Mucosa of stomach (tissue), 1 donor: ENCODE results near the gene RSRC1.
"Not testable (repeated sequence)": the region's sequence is repeated elsewhere in the genome, so short reads cannot be mapped to it uniquely, and the experiment has no call there.

Source experiments
- H3K27me3 ChIP-seq: one replicate; pipeline ENCODE4 v1.7.0; 2013; ENCODE audit warnings: mild to moderate bottlenecking, low read length; ENCODE audit not compliant: control insufficient read depth, insufficient read depth
- H3K36me3 ChIP-seq: one replicate; pipeline ENCODE4 v1.7.0; 2013; ENCODE audit warnings: low read length; ENCODE audit not compliant: control insufficient read depth, insufficient read depth
- H3K4me1 ChIP-seq: one replicate; pipeline ENCODE4 v1.7.0; 2013; ENCODE audit warnings: mild to moderate bottlenecking, low read length; ENCODE audit not compliant: control insufficient read depth, insufficient read depth
- H3K4me3 ChIP-seq: one replicate; pipeline ENCODE4 v1.7.0; 2013; ENCODE audit warnings: low read length
- H3K9ac ChIP-seq: one replicate; pipeline ENCODE4 v1.7.0; 2013; ENCODE audit warnings: mild to moderate bottlenecking, low read length, moderate library complexity
- H3K9me3 ChIP-seq: one replicate; pipeline ENCODE4 v1.7.0; 2013; ENCODE audit warnings: mild to moderate bottlenecking, low read length, moderate library complexity; ENCODE audit not compliant: control insufficient read depth
- donor health status: Pancreatic carcinoma.

Gene RSRC1

GRCh38 chr3:158470944-158471638, 361.2 kb downstream of the RSRC1 start:
- Histone ChIP-seq H3K27me3 (no peaks in the 10 kb centered on the region), H3K9me3 (no peaks in the 10 kb centered on the region), H3K36me3 (no peaks in the 10 kb centered on the region), H3K4me1 (no peaks in the 10 kb centered on the region), H3K4me3 (no peak overlapping the region), H3K9ac (no peak overlapping the region)

- Histone ChIP-seq H3K9ac (no peak overlapping the region), H3K4me1 (no peaks in the 10 kb centered on the region), H3K36me3 (no peaks in the 10 kb centered on the region), H3K4me3 (no peak overlapping the region), H3K9me3 (no peaks in the 10 kb centered on the region), H3K27me3 (no peaks in the 10 kb centered on the region)
Observed at GRCh38 chr3:158471639-158472294, 361.9 kb downstream of the RSRC1 start.

- Histone ChIP-seq H3K36me3 (no peaks in the 10 kb centered on the region), H3K9ac (no peak overlapping the region), H3K4me1 (no peaks in the 10 kb centered on the region), H3K9me3 (no peaks in the 10 kb centered on the region), H3K4me3 (no peak overlapping the region), H3K27me3 (no peaks in the 10 kb centered on the region)
Observed at GRCh38 chr3:158479051-158479450, 369.2 kb downstream of the RSRC1 start.

GRCh38 chr3:158483701-158484235, 373.9 kb downstream of the RSRC1 start:
- Histone ChIP-seq H3K36me3 (no peaks in the 10 kb centered on the region), H3K27me3 (no peaks in the 10 kb centered on the region), H3K4me3 (no peak overlapping the region), H3K9ac (no peak overlapping the region), H3K4me1 (peaks cover 3% of the 10 kb centered on the region), H3K9me3 (no peaks in the 10 kb centered on the region)

GRCh38 chr3:158486200-158486599, 376.3 kb downstream of the RSRC1 start:
- no peak overlapping the region for H3K4me3 ChIP-seq
- no peaks in the 10 kb centered on the region for H3K9me3 ChIP-seq
- H3K27me3 ChIP-seq: no peaks in the 10 kb centered on the region
- peaks cover 3% of the 10 kb centered on the region for H3K4me1 ChIP-seq
- H3K36me3 ChIP-seq: no peaks in the 10 kb centered on the region
- no peak overlapping the region for H3K9ac ChIP-seq

- no peaks in the 10 kb centered on the region for H3K27me3 ChIP-seq
- no peak overlapping the region for H3K9ac ChIP-seq
- peaks cover 3% of the 10 kb centered on the region for H3K4me1 ChIP-seq
- no peak overlapping the region for H3K4me3 ChIP-seq
- H3K9me3 ChIP-seq: no peaks in the 10 kb centered on the region
- no peaks in the 10 kb centered on the region for H3K36me3 ChIP-seq
Observed at GRCh38 chr3:158488670-158489069, 378.8 kb downstream of the RSRC1 start.

GRCh38 chr3:158489181-158489580, 379.3 kb downstream of the RSRC1 start:
- Histone ChIP-seq H3K9me3 (no peaks in the 10 kb centered on the region), H3K4me3 (no peak overlapping the region), H3K9ac (no peak overlapping the region), H3K4me1 (peaks cover 3% of the 10 kb centered on the region), H3K36me3 (no peaks in the 10 kb centered on the region), H3K27me3 (no peaks in the 10 kb centered on the region)

- Histone ChIP-seq H3K27me3 (no peaks in the 10 kb centered on the region), H3K4me1 (no peaks in the 10 kb centered on the region), H3K9me3 (no peaks in the 10 kb centered on the region), H3K9ac (no peak overlapping the region), H3K36me3 (no peaks in the 10 kb centered on the region), H3K4me3 (no peak overlapping the region)
Observed at GRCh38 chr3:158491968-158492367, 382.1 kb downstream of the RSRC1 start.

- no peaks in the 10 kb centered on the region for H3K4me1 ChIP-seq
- H3K9me3 ChIP-seq: no peaks in the 10 kb centered on the region
- no peak overlapping the region for H3K9ac ChIP-seq
- no peaks in the 10 kb centered on the region for H3K36me3 ChIP-seq
- no peaks in the 10 kb centered on the region for H3K27me3 ChIP-seq
- no peak overlapping the region for H3K4me3 ChIP-seq
Observed at GRCh38 chr3:158492685-158493084, 382.8 kb downstream of the RSRC1 start.

- Histone ChIP-seq H3K36me3 (no peaks in the 10 kb centered on the region), H3K4me3 (no peak overlapping the region), H3K9ac (no peak overlapping the region), H3K27me3 (no peaks in the 10 kb centered on the region), H3K4me1 (no peaks in the 10 kb centered on the region), H3K9me3 (no peaks in the 10 kb centered on the region)
Observed at GRCh38 chr3:158493931-158494330, 384.0 kb downstream of the RSRC1 start.

- no peaks in the 10 kb centered on the region for H3K4me1 ChIP-seq
- H3K4me3 ChIP-seq: no peak overlapping the region
- no peaks in the 10 kb centered on the region for H3K27me3 ChIP-seq
- no peaks in the 10 kb centered on the region for H3K36me3 ChIP-seq
- no peaks in the 10 kb centered on the region for H3K9me3 ChIP-seq
- no peak overlapping the region for H3K9ac ChIP-seq
Observed at GRCh38 chr3:158494673-158495072, 384.8 kb downstream of the RSRC1 start.

- not testable (repeated sequence) for H3K27me3 ChIP-seq, H3K9ac ChIP-seq, H3K36me3 ChIP-seq, H3K4me3 ChIP-seq, H3K9me3 ChIP-seq, H3K4me1 ChIP-seq
Observed at GRCh38 chr3:158495398-158495902, 385.6 kb downstream of the RSRC1 start.
